Skin epidermis (tissue), 12 donors: ENCODE data around the gene CARD11.

ENCODE experiments used
- H3K27ac ChIP-seq, 21 experiments: fragments of 200-600 bp; sonication (generic) in 11 of 21; one replicate each; pipeline ENCODE4 v1.5.0; 2020; ENCODE audit warnings: mild to moderate bottlenecking in 3 of 21, inconsistent platforms in 2 of 21, moderate library complexity in 2 of 21
- H3K4me3 ChIP-seq, 7 experiments: fragments of 200-600 bp; sonication (generic) in 2 of 7; one replicate each; pipeline ENCODE4 v1.5.0; 2020; ENCODE audit warnings: inconsistent platforms in 2 of 7, mild to moderate bottlenecking in 2 of 7, moderate library complexity in 1 of 7

Gene CARD11

GRCh38 chr7:2932402-2933251, 111.0 kb downstream of the CARD11 start:
- H3K4me3 ChIP-seq: no peak overlapping the region
- H3K27ac ChIP-seq: no peak overlapping the region

DNA sequence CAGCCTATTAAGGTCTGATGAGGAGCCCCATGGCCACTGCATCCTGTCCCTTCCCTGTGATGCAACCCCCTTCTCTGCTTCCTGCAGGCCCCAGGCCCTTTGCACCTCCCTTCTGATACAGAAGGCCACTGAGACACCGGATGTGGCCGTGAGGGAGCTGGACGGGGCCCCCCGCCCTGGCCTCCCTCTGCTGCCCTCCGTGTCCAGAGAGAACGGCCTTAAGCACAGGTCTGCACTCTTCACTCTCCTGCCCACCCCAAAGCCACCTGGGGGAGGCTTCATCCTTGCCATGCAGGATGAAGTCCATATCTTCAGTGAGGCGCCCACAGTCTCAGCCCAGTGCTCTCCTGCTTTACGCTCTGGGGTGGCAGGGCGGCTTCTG, 112.6 kb downstream of the CARD11 start:
- H3K27ac ChIP-seq: no peak overlapping the region
- no peak overlapping the region for H3K4me3 ChIP-seq

DNA sequence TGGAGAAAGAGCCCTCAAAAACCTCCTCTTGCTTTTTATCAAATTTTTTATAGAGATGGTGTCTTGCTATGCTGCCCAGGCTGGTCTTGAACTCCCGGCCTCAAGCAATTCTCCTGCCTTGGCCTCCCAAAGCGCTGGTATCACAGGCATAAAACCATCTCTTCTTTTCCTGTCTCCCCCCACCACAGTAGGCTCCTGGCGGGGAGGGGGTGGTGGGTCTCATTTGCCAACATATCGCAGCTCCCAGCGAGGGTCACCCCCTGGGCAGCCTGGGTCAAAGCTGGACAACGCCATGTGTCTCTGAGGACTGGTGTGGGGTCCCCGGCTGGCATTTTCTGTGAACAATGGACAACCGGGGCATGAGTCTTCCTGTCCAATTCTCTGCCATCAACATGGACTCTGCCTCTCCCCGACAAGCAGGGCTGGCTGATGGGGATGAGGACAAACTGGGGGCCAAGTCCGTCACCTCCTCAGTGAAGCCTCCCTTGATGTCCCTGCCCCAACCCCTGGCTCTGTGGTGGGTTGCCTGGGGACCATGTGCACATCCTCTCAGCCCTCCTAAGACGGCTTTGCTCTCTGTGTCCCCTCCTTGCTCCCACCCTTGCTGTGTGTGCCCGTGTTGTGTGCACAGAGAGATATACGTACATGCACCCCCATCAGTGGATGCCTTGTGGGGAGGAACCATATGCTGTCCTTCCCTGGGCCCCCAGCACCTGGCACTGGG, 113.2 kb downstream of the CARD11 start:
- Histone ChIP-seq H3K4me3 (no peak overlapping the region), H3K27ac (no peak overlapping the region)

GRCh38 chr7:2929321-2930201, 114.1 kb downstream of the CARD11 start:
- Histone ChIP-seq H3K4me3 (no peak overlapping the region), H3K27ac (no peak overlapping the region)

DNA sequence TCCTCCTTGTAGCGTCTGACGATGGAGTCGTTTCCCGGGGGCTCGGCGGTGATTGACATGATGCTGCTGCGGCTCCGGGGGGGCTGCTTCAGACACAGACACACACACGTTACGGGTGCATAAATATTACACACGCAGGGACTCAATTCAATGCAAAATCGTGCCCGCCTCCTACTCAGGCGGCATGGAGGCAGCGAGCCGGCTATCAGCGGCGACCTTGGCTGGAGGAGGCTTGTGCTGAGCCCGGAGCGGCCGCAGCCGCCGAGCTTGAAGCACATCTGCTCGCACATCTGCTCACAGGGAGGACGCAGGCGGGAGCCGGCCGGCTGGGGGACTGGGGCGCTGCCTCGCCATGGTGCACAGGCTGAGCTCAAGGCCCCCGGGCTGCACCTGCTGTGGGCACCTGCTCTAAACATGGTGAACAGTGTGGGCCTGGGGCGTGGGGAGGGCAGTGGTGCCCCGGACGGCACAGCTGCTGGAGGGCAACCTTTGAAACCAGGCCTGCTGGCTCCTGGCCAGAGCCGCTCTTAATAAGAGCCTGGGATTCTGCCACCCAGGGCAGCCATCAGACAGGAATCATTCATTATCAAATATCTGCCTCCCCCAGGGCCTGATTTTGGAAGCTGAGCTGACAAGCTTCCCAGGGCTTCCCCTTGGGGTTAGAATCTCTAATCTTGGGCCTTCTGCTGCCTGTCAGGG, 114.9 kb downstream of the CARD11 start:
- Histone ChIP-seq H3K27ac (no peak overlapping the region), H3K4me3 (no peak overlapping the region)

DNA sequence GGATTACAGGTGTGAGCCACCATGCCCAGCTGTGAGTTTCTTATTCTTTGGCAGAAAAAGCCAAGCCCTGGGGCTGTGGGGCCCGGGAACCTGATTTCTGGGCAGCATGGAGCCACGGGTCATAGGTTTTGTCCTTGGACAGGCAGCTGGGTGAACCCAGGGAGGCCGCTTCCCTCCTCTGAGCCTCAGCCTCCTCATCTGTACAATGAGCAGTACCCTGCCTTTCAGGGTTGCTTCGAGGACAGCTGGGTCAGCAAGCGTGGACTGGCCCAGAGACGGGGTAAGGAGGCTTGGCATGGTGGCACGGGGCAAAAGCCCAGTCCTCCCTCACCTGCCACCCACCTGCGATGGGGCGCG, 115.4 kb downstream of the CARD11 start:
- H3K27ac ChIP-seq: no peak overlapping the region
- H3K4me3 ChIP-seq: no peak overlapping the region

DNA sequence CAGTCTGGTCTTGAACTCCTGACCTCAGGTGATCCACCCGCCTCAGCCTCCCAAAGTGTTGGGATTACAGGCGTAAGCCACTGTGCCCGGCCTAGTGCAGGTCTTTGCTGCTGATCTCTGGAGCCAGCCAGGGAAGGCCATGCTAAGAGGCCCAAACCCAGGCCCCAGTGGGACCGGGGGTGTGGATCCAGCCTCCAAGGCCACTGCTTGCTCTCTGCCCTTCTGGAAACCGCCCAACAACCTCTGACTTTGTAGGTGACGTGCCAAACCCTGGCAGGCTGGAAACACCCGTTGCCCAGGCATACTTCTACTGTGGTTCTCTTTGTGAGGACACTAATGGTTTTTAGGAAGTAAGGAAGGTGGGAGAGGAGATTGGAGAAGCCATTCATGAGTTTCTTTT, 116.1 kb downstream of the CARD11 start:
- H3K4me3 ChIP-seq: no peak overlapping the region
- H3K27ac ChIP-seq: no peak overlapping the region

- Histone ChIP-seq H3K27ac (no peak overlapping the region), H3K4me3 (no peak overlapping the region)
These were observed 116.7 kb downstream of the CARD11 start for GRCh38 chr7:2926896-2927405.

GRCh38 chr7:2926120-2926895, 117.4 kb downstream of the CARD11 start:
- Histone ChIP-seq H3K27ac (no peak overlapping the region), H3K4me3 (no peak overlapping the region)

DNA sequence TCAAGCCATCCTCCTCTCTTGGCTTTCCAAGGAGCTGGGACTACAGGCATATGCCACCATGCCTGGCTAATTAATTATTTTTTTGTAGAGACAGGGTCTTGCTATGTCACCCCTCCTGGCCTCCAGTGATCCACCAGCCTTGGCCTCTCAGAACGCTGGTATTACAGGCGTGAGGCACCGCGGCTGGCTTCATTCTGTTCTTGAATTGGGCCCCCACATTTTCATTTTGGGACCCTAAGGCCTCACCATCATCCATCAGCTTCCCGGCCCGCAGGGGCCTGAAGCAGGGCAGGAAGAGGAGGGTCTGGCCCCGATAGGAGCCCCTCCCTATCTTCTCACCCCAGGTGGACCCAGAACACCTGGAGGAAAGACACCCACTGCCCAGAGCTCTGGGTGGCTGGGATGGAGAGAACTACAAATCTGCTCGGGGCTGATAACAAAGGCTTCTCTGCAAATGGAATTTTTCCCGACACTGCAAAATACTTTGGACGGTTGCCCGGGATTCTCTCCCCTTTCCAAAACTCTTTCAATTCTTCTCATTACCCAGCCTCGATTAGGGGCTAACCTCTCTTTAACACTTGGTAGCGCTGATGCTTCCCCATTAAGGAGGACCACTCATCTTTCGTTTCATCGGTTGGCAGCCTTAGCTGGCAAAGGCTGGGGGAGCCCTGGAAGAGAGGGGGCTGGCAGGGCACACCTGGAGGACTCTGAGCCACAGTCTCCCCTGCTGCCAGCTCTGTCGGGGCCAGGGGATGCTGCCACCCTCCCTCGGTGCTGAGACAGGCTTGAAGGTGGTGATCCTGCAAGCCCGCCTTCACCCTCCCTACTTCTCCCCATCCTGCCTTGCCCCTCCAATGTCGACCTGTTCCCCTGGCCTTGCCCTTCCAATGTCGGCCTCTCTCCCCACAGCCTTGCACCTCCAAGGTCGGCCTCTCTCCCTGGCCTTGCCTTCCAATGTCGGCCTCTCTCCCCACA, 118.5 kb downstream of the CARD11 start:
- Histone ChIP-seq H3K27ac (no peak overlapping the region), H3K4me3 (no peak overlapping the region)

- Histone ChIP-seq H3K4me3 (no peak overlapping the region), H3K27ac (no peak overlapping the region)
These were observed 119.6 kb downstream of the CARD11 start for GRCh38 chr7:2923886-2924574.

DNA sequence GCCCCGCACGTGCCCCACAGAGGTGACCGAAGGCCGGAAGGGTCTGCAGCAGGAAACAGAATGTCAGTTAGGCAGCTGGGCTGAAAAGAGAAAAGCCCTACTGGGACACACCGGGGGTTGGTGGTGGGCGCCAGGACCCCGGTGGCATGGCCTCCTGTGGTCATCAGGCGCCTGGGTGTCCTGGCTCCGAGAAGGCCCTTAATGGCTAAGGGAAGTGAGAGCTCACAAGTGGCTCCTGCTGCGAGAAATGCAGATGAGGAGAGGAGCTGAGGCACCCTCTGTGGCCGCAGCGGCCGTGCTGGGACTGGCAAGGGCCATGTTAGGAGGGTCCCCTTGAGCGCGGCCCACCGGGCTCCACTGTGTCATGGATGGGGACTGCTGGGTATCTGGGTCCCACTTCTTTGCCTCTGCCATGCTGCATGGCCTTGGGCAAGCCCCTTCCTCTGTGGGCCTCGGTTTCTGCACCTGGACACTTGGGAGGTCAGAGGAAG, 120.3 kb downstream of the CARD11 start:
- no peak overlapping the region for H3K27ac ChIP-seq
- no peak overlapping the region for H3K4me3 ChIP-seq

GRCh38 chr7:2922866-2923265, 120.8 kb downstream of the CARD11 start:
- H3K27ac ChIP-seq: no peak overlapping the region
- H3K4me3 ChIP-seq: no peak overlapping the region

- Histone ChIP-seq H3K4me3 (no peak overlapping the region), H3K27ac (no peak overlapping the region)
These were observed 121.3 kb downstream of the CARD11 start for GRCh38 chr7:2922348-2922691.

- no peak overlapping the region for H3K27ac ChIP-seq
- no peak overlapping the region for H3K4me3 ChIP-seq
These were observed 121.9 kb downstream of the CARD11 start for GRCh38 chr7:2921653-2922347.

- Histone ChIP-seq H3K4me3 (no peak overlapping the region), H3K27ac (no peak overlapping the region)
These were observed 122.6 kb downstream of the CARD11 start for GRCh38 chr7:2920956-2921652.
